ENCODE data around the gene FANCM.

Gene FANCM, protein sequence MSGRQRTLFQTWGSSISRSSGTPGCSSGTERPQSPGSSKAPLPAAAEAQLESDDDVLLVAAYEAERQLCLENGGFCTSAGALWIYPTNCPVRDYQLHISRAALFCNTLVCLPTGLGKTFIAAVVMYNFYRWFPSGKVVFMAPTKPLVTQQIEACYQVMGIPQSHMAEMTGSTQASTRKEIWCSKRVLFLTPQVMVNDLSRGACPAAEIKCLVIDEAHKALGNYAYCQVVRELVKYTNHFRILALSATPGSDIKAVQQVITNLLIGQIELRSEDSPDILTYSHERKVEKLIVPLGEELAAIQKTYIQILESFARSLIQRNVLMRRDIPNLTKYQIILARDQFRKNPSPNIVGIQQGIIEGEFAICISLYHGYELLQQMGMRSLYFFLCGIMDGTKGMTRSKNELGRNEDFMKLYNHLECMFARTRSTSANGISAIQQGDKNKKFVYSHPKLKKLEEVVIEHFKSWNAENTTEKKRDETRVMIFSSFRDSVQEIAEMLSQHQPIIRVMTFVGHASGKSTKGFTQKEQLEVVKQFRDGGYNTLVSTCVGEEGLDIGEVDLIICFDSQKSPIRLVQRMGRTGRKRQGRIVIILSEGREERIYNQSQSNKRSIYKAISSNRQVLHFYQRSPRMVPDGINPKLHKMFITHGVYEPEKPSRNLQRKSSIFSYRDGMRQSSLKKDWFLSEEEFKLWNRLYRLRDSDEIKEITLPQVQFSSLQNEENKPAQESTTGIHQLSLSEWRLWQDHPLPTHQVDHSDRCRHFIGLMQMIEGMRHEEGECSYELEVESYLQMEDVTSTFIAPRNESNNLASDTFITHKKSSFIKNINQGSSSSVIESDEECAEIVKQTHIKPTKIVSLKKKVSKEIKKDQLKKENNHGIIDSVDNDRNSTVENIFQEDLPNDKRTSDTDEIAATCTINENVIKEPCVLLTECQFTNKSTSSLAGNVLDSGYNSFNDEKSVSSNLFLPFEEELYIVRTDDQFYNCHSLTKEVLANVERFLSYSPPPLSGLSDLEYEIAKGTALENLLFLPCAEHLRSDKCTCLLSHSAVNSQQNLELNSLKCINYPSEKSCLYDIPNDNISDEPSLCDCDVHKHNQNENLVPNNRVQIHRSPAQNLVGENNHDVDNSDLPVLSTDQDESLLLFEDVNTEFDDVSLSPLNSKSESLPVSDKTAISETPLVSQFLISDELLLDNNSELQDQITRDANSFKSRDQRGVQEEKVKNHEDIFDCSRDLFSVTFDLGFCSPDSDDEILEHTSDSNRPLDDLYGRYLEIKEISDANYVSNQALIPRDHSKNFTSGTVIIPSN (N-terminal part only)

GRCh38 chr14:45135659-45136395 lies at the start of gene FANCM:
FANCM (plus strand) TSS chr14:45135930; CDS start chr14:45136032, 102 bp downstream.
- DNase-seq: peak; percentile 71

DNA sequence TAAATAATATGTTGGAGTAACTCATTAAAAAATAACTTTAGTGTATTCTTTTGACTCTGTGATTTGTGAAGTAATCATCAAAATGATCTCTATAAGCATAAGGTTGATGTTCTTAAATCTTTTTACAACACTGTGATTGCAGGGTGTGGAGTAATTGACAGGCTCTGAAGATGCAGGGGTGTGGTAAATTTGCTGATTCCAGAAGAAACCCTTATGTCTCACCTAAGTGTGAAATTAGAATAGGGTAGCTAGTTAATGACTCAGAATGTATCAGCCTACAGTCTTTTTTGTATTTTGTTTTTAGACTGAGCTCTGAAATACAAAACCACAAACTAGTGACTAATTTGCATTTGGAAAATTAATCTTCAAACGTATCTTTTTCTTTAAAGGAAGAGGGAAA lies 45.9 kb upstream of the FANCM start:
- DNase-seq: no peak

- no peak for DNase-seq
These were observed 44.0 kb upstream of the FANCM start for GRCh38 chr14:45091710-45092109.

DNA sequence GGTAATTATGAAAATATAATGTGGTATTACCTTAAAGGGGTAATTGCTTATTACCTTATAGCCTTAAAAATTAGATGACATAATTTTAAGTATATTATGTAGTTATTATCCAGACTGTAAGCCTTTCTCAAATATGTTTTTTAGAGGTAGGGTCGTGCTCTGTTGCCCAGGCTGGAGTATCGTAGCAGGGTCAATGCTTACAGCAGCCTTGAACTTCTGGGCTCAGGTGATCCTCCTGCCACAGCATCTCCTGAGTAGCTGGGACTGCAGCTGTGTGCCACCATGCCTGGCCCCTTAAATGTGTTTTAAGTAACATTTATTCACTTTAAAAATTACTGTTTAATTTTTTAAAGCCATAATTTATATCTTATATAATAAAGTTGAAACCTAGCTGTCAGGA lies 41.5 kb upstream of the FANCM start:
- DNase-seq: no peak

GRCh38 chr14:45095143-45095542 lies 40.6 kb upstream of the FANCM start:
- no peak for DNase-seq

GRCh38 chr14:45096218-45096617 lies 39.5 kb upstream of the FANCM start:
- no peak for DNase-seq

- no peak for DNase-seq
These were observed 31.9 kb upstream of the FANCM start for GRCh38 chr14:45103806-45104205.

- no peak for DNase-seq
These were observed 31.2 kb upstream of the FANCM start for GRCh38 chr14:45104561-45104960.

- no peak for DNase-seq
These were observed 22.6 kb upstream of the FANCM start for GRCh38 chr14:45112896-45113781.

DNA sequence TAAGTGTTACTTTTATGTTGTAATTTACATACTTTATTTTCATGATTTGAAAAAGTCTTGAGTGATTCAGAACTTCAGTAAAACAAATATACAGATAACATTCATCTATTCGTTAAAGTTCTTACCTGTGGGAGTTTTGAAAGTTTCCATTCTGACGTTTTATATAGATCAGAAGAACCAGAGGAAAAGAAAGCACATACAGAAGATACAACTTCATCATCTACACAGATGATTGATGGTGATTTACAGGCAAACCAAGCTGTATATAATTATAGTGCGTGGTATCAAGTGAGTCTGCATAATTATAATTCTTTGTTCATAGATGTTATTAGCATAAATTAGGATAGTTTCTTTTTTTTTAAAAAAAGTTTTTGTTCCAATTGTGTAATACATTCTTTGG lies 21.4 kb upstream of the FANCM start:
- no peak for DNase-seq

- DNase-seq: no peak
These were observed 17.1 kb upstream of the FANCM start for GRCh38 chr14:45118594-45118993.

DNA sequence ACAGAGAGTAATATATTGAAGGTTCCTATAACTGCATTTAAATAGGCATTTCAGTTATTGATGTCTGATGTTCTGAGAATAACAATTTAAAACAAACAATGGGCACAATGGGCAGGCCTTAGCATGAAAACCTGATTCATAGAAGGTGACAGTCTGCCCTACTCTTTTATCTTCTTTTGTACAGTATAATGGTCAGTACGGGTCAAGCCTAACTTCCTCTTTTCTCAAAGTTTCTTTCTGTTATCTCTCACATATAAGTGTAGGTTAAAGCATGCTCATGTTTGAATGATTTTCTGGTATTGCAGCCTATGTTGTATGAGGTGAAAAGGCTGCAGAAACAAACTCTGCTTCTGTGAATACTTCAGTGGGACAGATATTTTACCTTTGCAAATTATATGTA lies 15.6 kb upstream of the FANCM start:
- DNase-seq: no peak

- no peak for DNase-seq
These were observed 12.5 kb upstream of the FANCM start for GRCh38 chr14:45123271-45123670.

- DNase-seq: no peak
These were observed 10.0 kb upstream of the FANCM start for GRCh38 chr14:45125754-45126153.

GRCh38 chr14:45128963-45129629 lies 6.6 kb upstream of the FANCM start:
- DNase-seq: no peak

- no peak for DNase-seq
These were observed 2.1 kb upstream of the FANCM start for GRCh38 chr14:45133683-45134050.

GRCh38 chr14:45134051-45134958 lies 1.4 kb upstream of the FANCM start, which contains the start of gene FKBP3:
FKBP3 (minus strand) TSS chr14:45134481; CDS start chr14:45134456, 25 bp downstream.
- DNase-seq: peak; percentile 93

DNA sequence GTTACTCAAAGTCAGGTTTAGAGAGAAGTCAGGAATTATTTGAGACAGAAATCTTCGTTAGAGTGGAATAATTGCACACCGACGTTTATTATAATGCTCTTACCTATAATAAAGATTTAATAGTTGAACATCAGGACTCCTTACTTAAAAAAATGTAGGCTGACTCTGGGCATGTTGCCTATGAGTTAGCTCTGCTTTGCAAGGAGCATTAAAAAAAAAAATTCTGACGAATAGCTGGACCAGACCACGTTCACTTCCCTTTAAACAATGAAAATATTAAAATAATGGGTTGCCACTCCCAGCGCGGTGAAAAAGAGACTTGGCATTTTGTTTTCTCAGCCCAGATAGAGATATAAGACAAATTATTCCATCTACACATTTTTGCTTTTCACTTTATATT lies 574 bp upstream of the FANCM start:
- no peak for DNase-seq

GRCh38 chr14:45136399-45136798 lies 669 bp downstream of the FANCM start:
- no peak for DNase-seq
